VCaP (cell line): ENCODE results near the gene MTAP.

Experiments
- H3K27ac ChIP-seq: fragments of 450-650 bp; 2 replicates; pipeline ENCODE4 v1.5.1; 2017
- CTCF ChIP-seq: fragments of 450-650 bp; conservative IDR thresholded peaks from 2 replicates; pipeline ENCODE4 v1.5.1; 2017; ENCODE audit warnings: mild to moderate bottlenecking, moderate library complexity

MTAP gene

GRCh38 chr9:21766096-21766495, 36.3 kb upstream of the MTAP start:
- TF ChIP-seq CTCF, result no peak
- H3K27ac ChIP-seq, result no peak overlapping the region

- no peak overlapping the region for H3K27ac ChIP-seq
- TF ChIP-seq CTCF, result no peak
These were observed 31.4 kb upstream of the MTAP start for GRCh38 chr9:21770871-21771560.

- no peak overlapping the region for H3K27ac ChIP-seq
- no peak for TF ChIP-seq CTCF
These were observed 24.7 kb upstream of the MTAP start for GRCh38 chr9:21777701-21778100.

GRCh38 chr9:21778304-21778703, 24.1 kb upstream of the MTAP start:
- H3K27ac ChIP-seq, result no peak overlapping the region
- no peak for TF ChIP-seq CTCF

- H3K27ac ChIP-seq, result no peak overlapping the region
- no peak for TF ChIP-seq CTCF
These were observed 23.0 kb upstream of the MTAP start for GRCh38 chr9:21779397-21779796.

GRCh38 chr9:21781656-21782055, 20.8 kb upstream of the MTAP start:
- TF ChIP-seq CTCF, result no peak
- no peak overlapping the region for H3K27ac ChIP-seq

GRCh38 chr9:21782205-21782604, 20.2 kb upstream of the MTAP start:
- H3K27ac ChIP-seq, result no peak overlapping the region
- no peak for TF ChIP-seq CTCF
